ENCODE data around the gene NOD2. TPM values are rescaled to one million over a fixed set of nuclear protein-coding genes. Genes with fewer than 3 reads are reported as not detected.

NOD2 gene
- total RNA-seq, 1 experiment from 2014 or later: not detected

DNA sequence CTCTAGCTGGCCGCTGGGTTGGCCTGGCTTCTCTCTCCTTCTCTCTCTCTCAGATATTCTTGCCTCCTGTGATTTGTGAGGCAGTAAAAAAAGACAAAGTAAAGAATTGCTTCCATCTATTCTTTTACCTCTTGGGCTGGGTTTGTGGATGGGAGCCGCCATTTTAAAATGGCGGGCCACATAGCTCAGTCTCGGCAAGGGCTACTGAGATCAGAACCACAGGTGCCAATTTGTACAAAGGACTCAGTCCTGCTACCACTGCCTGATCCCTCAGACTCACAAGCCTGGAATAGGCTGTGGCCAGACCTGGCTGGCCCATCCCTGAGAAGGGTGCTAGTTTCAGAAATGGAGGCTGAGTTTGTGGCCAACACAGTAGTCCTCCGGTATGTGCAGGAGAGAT is 24.1 kb downstream of the NOD2 start:
- no peak for DNase-seq (ENCODE audit: low spot score)

DNA sequence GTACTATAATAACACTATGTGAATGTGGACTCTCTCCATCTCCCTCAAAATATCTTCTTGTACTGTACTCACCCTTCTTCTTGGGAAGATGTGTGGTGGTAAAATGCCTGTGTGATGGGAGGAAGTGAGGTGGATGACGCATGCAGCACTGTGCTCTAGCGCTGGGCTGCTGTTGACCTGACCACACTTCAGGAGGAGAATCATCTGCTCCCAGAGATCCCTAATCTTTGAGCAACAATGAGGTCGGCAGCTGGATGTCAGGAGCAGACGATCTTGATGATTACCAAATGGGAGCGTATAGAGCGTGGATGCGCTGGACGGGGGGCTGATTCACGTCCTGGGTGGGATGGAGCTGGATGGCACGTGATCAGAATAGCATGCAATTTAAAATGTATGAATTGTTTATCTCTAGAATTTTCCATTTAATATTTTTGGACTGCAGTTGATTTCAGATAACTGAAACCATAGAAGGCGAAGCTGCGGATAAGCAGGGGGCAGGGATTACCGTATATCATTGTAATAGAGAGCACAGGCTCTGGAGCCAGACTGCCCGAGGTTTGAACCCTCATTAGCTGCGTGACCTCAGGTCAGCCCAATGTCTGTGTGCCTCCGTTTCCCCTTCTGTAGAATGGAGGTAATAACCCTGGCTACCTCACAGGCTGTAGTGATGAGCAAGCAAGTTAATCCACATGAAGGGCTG is 24.8 kb downstream of the NOD2 start:
- no peak for DNase-seq (ENCODE audit: low spot score)

DNA sequence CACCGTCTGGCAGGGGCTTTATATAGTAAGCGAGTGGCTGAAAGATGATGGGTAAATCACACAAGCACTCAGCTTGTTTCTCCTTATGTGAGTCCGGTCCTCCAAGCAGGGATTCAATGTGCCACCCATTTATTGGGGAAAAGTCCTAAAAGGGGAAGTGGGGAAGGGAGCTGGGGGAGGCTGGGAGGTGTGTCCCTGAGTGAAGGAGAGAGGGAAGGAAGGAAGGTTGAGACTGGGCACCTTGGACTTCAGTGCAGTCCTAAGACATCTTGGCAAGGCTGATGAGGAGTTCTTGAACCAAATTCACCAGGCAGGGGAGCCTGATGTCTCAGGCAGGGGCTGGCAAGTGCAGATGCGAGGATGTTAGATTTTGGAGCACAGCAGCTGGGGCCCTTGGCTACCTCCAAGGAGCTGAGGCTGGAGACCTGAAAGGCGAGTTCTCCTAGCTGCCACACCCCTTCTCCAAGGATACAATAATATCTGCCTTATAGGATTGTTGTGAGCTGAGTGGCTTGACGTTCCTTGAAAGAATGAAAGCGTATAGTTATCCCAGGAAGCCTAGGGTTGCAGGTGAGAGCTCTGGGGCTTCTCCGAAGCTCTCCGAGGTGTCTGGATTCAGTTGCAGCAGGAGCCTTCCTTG is 25.5 kb downstream of the NOD2 start:
- DNase-seq (ENCODE audit: low spot score): no peak

DNA sequence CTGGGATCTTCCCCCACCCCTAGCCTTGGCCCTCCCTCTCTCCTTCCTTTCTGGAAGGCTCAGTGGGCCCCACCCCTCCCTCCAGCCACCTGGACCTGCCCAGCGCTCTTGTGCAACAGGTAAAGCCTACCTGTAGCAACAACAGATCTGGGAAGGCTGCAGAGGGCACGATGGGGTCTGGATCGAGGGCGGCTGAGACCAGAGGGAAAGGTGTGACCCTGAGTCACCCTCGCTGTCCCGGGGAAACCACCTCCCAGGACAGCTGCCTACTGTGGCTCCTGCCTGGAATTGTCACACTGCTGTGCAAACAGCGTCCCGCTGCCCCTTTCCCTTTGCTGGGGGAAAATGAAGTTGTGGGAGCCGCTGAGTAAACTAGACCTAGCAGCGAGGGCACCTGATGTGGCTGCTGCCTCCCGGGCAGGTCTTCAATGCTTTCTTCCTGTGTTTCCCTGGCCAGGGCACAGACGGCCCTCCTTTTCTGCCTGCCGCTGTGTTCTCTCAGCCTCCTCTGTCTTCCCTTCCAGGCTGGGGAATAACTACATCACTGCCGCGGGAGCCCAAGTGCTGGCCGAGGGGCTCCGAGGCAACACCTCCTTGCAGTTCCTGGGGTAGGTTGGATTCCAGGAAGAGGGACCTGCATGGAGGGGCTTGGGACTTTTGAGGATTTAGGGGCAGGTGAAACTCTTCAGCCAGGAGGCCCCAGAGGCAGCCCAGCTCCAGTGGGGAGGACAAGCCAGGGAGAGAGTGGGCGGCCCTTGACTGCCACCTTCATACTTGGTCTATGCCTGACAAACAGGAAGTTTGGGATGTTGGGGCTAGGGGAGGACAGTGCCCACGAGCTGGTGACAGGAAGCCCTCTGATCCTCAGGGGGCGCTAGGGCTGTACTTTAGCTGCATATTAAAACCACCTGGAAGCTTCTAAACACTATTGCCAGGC is 26.3 kb downstream of the NOD2 start:
- DNase-seq (ENCODE audit: low spot score): no peak

DNA sequence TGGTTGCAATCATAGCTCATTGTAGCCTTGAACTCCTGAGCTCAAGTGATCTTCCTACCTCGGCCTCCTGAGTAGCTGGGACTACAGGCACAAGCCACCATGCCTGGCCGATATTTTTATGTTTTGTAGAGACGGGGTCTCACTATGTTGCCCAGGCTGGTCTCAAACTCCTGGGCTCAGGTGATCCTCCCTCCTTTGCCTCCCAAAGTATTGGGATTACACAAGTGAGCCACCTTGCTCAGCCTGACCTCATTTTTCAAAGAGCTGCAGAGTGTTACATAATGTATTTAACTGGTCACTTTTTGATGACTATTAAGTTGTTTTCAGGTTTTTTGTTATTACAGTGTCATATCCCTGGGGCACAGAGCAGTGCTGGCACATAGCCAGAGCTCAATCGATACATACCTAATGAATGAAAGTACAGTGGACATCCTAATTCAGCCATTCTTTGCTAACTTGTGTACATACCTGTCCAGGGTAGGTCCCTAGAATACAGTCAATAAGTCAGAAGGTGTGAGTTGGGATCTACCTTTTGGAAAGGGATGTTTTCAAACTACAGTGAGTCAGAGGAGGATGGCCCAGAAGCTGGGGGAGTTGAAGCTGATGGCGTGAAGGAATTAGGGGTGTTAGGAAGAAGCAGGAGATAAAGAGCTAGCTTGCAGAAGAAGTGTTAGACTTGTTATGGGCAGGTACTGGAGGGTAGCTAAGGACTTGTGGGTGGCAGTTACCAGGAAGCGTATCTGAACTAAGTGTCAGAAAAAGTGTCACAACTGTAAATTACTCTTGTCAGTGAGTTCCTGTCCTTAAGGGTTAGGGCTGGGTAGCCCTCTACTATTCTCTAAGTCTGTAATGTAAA is 28.4 kb downstream of the NOD2 start:
- no peak for DNase-seq (ENCODE audit: low spot score)

DNA sequence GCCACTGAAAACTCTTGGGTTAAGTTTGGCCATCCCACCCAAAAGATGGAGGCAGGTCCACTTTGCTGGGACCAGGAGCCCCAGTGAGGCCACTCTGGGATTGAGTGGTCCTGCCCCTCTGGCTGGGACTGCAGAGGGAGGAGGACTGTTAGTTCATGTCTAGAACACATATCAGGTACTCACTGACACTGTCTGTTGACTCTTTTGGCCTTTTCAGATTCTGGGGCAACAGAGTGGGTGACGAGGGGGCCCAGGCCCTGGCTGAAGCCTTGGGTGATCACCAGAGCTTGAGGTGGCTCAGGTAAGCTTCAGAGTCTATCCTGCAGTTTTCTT is 29.0 kb downstream of the NOD2 start:
- no peak for DNase-seq (ENCODE audit: low spot score)

DNA sequence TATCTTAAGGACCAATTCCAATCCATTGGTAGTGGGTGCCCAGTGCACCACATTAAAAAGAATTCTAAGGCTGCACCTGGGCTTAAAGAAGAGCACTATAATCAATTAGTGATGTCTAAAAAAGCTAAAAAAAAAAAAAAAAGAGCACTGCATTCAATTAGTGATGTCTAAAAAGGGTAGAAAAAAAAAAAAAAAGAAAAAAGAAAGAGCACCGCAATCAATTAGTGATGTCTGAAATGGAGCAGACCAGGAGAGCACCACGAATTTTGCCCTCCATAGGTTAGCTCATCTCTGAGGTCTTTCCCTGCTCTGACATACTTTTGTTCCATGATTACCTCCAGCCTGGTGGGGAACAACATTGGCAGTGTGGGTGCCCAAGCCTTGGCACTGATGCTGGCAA is 29.6 kb downstream of the NOD2 start:
- no peak for DNase-seq (ENCODE audit: low spot score)

DNA sequence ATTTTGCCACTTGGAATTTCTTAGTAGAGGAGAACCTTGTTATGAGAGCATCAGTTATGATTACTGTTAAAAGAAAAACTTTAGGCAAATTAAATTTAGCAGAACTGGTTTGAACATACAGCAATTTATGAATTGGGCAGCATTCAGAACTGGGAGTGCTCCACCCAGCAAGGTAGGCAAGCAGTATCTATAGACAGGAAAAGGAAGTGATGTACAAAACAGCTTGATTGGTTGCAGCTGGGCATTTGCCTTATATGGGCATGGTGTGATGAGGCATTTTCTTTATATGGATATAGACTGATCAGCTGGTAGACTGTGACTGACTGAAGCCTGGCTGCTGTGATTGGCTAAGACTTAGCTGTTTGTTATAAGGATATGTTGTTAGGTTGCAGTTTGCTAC is 30.9 kb downstream of the NOD2 start:
- peak; percentile 11 for DNase-seq (ENCODE audit: low spot score)

DNA sequence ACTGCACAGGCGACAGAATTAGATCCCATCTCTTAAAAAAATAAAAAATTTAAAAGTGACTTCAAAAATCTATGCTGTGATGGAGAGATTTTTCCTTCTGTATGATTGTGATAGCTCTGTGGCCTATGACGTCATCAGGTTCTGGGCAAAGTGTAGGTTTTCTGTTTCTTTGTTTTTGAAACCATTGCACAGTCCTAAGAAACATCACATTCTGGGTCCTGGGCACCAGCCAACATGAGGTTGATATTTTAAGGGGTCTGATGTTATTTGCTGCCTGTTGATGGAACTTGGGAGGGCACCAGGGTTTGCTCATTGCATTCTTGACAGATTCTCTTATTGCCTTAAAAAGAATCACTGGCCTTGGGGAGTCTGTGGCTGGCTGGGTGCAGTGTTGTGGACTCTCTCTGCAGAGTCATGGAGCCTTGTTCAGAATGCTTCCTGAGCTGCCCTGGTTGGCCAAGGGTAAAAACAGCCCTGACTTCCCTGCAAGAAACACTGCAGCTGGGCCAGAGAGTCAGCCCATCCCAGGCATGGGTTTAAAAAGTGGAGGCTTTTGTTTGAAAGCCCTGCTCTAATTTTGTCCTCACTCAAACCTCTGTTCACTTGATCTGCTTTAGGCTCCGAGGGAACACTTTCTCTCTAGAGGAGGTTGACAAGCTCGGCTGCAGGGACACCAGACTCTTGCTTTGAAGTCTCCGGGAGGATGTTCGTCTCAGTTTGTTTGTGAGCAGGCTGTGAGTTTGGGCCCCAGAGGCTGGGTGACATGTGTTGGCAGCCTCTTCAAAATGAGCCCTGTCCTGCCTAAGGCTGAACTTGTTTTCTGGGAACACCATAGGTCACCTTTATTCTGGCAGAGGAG is 38.0 kb downstream of the NOD2 start:
- DNase-seq (ENCODE audit: low spot score): no peak

DNA sequence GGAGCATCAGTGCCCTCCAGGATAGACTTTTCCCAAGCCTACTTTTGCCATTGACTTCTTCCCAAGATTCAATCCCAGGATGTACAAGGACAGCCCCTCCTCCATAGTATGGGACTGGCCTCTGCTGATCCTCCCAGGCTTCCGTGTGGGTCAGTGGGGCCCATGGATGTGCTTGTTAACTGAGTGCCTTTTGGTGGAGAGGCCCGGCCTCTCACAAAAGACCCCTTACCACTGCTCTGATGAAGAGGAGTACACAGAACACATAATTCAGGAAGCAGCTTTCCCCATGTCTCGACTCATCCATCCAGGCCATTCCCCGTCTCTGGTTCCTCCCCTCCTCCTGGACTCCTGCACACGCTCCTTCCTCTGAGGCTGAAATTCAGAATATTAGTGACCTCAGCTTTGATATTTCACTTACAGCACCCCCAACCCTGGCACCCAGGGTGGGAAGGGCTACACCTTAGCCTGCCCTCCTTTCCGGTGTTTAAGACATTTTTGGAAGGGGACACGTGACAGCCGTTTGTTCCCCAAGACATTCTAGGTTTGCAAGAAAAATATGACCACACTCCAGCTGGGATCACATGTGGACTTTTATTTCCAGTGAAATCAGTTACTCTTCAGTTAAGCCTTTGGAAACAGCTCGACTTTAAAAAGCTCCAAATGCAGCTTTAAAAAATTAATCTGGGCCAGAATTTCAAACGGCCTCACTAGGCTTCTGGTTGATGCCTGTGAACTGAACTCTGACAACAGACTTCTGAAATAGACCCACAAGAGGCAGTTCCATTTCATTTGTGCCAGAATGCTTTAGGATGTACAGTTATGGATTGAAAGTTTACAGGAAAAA is 38.8 kb downstream of the NOD2 start:
- DNase-seq (ENCODE audit: low spot score): no peak

DNA sequence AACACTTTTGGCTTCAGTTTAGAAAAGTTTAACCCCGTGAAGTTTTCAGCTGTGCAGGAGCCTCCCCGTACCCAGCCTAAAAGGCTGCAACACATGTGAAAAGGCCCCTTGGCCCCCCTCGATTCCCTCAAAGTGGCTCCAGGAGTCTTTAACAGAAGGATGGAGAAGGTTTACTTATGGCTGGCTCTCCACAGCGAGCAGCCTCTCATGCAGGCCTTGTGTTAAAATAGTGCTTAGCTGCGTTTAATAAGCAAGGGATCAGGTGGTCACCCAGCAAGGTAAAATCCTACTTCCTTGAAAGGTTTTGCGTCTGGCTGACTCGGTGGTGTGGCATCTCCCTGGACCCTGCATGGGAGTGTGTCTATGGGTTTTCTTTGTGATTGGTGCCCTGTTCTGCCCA is 40.1 kb downstream of the NOD2 start:
- no peak for DNase-seq (ENCODE audit: low spot score)

DNA sequence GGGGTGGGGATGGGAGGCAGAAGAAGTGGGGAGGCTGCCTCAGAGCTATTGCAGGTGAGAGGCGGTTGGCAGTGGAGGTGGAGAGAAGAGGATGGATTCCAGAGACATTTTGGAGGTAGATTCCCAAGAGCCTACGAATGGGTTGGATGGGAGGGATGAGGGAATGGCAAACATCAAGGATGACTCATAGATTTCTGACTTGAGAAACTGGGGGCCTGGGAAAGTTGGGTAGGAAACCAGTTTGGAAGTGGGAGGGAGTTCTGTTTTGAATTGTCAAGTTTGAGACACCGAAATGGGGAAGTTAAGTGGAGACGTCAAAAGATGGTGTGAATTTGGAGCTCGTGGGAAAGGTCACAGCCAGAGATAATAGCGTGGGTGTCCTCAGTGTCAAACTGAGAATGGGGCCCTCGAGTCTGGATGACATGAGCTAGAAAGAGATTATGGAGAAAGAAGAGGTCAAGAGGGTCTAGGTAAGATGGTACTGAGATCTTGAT is 42.3 kb downstream of the NOD2 start:
- no peak for DNase-seq (ENCODE audit: low spot score)

DNA sequence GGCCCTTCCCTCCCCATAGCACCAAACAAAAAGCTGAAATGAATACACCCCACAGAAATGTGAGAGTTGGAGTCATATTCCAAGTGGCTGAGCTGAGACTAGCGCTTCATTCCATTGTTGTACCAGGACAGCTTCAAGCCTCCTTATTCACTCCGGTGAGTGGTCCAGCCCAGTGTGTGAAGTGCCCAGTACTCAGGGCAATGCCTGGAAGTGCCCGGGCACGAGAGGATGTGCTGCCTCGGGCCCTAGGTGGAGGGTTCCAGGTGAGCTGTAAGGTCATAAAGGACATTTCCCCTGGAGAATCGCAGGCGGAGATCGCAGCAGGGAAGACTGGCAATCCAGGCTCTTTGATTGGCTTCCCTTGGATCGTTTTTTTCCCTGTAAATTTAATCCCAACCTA is 43.0 kb downstream of the NOD2 start:
- DNase-seq (ENCODE audit: low spot score): no peak

DNA sequence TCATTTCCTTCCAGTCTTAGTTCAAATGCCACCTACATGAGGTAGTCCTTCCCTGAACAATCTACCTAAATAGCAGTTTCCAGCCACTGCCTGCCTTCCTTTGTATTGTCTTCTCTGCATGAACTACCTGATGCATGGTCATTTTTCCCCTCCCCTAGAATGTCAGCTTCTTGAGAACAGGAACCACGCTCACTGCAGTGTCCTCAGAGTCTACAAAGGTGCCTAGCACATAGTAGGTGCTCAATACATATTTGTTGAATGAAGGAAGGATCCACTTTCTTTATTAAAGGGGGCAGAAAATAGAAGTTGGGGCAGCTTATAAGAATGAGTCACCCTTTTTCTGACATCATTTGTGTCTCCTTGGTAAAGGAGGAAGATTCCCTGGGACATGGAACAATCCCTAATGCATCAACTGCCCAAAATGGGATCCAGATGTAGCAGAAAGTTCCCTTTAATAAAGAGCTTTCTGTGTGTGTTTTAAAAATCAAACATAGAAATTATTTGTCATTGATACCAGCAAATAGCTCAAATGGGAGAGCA is 44.1 kb downstream of the NOD2 start:
- DNase-seq (ENCODE audit: low spot score): no peak

DNA sequence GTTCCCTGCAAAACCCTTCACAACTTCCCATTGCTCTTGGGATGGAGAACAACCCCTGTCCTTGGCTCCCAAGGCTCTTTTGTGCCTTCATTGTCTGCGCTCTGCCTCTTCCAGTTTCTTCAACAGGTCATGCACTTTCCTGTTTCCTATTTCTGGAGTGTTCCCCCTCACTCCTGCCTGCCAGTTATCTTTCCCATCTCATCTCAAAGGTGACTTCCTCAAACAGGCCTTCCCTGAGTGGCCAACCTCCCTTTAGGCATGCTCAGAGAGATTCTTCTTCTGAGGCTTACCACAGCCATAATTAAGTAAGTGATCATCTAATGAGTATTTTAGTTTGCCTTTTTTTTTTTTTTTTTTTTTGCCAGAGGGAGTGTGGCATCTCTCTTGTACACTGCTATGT is 45.6 kb downstream of the NOD2 start:
- no peak for DNase-seq (ENCODE audit: low spot score)

DNA sequence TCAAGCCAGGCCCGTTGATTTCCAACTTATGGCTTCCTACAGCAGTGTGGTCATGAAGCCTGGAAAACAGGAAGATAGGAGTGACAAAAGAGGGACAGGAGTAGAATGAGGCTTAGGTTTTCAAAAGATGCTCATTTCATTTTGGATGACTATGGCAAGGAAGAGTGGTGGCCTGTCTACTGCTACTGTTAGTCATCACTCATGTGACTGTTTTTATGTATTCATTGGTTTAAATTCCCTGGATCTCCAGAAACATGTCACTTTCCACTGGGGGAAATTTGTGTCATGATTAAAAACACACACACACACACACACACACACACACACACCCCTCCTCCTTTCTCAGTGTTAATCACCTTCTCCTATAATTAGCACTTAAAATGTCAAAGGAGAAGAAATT is 47.3 kb downstream of the NOD2 start:
- DNase-seq (ENCODE audit: low spot score): peak; percentile 22

DNA sequence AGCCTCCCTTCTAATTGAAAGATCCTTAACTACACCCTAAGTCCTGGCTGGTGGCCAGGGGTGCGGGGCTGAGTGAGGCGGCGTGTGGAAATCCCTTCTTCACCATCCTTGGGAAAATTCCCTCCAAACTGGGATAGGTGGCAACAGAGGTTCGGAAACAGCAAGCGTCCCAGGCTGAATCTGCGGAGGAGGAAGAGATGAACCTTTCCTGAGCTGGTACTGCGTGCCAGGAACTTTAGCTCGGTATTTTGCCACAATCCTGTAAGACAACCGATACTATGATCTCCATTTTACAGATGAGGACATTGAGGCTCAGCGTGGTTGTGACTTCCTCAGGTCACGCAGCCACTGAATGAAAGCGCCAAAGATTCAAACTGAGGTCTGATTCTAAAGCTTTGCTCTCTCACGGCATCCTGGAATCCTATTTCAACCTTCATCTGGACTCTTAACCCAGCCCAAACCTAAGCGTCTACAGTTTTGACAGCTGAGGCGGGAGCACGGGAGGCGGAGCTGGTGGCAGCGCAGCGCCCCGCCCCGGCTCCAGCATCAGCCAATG is 47.9 kb downstream of the NOD2 start:
- no peak for DNase-seq (ENCODE audit: low spot score)

DNA sequence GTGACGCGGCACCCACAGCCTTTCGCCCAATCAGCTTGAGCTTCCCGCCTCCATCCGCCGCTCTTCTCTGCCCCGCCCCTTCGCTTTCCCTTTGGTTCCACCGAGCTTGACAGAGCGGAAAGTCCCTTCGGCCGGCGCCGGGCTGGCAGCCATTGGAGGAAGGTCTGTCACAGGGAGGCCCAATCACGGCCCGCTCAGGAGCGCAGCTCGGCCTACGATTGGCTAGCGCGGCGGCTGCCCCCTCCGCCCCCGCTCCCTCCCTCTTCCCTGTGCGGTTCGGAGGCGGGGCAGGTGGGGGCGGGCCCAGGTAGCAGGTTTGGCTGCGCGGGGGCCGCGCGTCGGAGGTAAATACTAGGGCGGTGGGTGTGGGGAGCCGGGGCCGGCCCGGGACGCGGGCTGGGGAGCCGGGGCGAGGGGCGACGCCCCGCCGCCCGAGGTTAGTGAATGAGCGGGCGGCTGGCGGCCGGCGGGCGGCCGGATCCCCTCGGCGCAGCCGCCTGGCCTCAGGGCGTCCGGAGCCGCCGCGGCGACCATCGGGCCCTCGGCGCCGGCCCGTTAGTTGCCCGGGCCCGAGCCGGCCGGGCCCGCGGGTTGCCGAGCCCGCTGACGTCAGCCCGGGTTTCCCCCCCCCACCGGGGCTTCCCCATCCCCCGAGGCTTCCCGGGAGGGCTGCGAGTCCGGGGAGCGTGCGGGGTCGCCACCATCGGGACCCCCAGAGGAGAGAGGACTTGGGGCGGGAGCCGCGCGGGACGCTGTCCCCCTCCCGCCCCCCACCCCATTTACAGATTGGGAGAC is 48.6 kb downstream of the NOD2 start, which contains the start of gene CYLD:
TSS of gene CYLD (plus strand) at position 306 of the 795 bp plus-strand sequence. CDS start 7,613 bp downstream, outside the sequence.
- peak; percentile 99 for DNase-seq (ENCODE audit: low spot score)
